ENCODE results near the gene DBF4B.

- TF ChIP-seq GATA2 (IDR thresholded peaks at IDR 0.05; ENCODE audit: low read depth, low read length) (no peak), GATA3 (IDR thresholded peaks at IDR 0.05; ENCODE audit: low read depth, low read length) (no peak)
These were observed 46.6 kb upstream of the DBF4B start for GRCh38 chr17:44661835-44662234.

All from SH-SY5Y (cell line).